Activated naive CD8-positive, alpha-beta T cell treated with anti-CD3 and anti-CD28 coated beads, Interleukin-2, amount 50 U/mL, for 16 hours (primary cell): Measurements from ENCODE around the gene MSI1.
"Not testable (repeated sequence)": the region's sequence is repeated elsewhere in the genome, so short reads cannot be mapped to it uniquely, and the experiment has no call there.

ENCODE experiments used
- DNase-seq: peaks from one replicate; pipeline ENCODE4 v3.0.0-alpha.2; 2020; ENCODE audit warnings: low read depth, low spot score

MSI1 gene

GRCh38 chr12:120356567-120357030 lies 12.4 kb downstream of the MSI1 start:
- DNase-seq: peak; percentile 62

DNA sequence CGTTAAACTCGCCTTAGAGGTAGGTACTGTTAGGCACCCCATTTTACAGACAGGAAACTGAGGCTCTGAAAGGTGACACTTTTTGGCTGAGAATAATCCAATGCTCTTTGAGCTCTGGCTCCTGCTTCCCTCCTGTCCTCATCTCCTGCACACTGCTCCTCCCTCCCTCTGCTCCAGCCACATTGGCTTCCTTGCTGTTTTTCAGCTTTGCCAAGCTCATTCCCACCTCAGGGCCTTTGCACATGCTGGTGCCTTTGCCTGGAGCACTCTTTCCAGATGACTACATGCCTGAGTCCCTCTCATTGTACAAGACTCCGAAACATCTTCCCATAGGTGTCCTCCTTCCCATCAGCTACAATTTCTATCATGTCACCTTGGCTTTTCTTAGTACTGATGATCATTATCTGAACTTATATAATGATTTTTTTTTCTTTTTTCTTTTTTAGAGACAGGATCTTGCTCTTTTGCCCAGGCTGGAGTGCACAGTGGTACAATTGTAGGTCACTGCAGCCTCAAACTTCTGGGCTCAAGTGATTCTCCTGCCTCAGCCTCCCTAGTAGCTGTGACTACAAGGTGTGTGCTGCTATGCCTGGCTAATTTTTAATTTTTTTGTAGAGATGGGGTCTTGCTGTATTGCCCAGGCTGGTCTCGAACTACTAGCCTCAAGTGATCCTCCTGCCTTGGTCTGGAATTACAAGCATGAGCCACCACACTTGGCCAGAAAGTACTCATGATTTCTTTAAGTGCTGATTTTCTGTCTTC lies 15.2 kb downstream of the MSI1 start:
- DNase-seq: no peak

GRCh38 chr12:120353136-120353535 lies 15.8 kb downstream of the MSI1 start:
- no peak for DNase-seq

GRCh38 chr12:120352117-120352516 lies 16.8 kb downstream of the MSI1 start:
- DNase-seq: no peak

DNA sequence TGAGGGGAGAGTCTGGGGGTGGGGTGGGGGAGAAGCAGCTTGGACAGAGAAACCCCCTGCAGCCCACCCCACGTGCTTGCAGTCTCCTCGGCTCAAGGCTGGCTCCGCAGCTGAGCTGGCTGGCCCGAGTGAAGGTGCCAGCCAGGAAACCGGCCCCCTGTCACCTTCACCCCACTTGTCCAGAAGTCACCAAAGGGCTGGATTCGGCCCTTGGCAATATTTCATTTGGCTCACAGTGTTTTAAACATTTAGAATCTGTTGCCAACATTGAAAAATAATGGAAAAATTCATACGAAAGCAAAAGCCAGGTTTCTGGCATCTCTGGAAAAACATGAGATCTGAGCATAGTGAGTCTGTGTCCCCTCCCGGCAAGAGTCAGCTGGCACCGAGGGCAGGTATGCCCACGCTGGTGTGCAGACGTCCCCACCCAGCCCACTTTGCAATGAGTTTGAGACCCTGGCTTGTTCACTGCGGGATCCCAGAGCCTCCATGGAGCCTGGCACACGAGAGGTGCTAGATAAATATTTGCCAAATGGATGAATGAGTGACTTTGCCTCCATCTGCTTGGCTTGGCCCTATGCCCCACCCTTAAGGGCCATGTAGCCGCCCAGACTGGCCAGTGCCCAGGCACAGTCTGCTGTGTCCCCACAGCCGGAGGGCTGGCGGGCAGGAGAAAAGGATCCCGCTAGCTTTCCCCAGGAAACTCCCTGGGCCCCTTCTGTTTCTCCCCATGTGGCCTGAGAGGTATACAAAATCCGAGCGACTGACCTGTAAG lies 18.2 kb downstream of the MSI1 start:
- no peak for DNase-seq

DNA sequence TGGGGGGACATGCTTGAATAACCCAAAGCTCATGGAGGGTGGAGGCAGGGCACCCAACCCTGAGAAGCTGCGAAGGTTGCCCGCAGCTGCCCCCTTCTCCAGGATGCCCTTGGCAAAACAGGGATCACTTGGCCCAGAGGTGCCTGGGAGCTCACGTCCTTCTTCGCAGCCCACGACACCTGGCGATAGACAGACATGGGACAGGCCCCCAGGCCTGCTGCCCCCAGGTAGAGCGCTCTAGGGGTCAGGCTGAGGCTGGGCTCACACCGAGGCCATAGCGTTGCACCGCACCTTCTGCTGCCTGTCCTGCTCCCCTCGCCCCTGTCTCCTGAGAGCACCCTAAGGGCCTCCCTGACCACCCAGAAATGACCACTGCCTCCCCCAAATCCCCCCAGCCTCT lies 21.2 kb downstream of the MSI1 start:
- DNase-seq: no peak

- DNase-seq: no peak
These were observed 22.3 kb downstream of the MSI1 start for GRCh38 chr12:120346681-120347080.

DNA sequence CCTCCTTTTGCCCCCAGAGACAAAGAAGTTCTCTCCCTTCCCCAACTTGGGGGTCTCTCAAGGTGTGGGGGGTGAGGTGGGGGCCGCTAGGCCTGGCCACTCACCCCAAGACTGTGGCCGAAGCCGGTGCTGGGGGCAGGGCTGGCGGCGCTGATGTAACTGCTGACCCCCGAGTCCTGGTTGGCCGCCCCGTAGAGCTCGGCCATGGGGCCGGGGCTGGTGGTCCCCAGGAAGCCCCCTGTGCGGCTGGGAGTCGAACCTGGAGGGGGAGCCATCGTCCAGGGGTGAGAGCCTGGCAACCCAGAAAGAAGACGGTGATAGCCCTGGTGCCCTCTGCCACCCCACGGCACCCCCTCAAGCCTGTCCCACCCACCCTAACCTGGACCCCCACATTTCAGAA lies 22.9 kb downstream of the MSI1 start:
- no peak for DNase-seq

GRCh38 chr12:120343692-120344091 lies 25.3 kb downstream of the MSI1 start:
- no peak for DNase-seq

DNA sequence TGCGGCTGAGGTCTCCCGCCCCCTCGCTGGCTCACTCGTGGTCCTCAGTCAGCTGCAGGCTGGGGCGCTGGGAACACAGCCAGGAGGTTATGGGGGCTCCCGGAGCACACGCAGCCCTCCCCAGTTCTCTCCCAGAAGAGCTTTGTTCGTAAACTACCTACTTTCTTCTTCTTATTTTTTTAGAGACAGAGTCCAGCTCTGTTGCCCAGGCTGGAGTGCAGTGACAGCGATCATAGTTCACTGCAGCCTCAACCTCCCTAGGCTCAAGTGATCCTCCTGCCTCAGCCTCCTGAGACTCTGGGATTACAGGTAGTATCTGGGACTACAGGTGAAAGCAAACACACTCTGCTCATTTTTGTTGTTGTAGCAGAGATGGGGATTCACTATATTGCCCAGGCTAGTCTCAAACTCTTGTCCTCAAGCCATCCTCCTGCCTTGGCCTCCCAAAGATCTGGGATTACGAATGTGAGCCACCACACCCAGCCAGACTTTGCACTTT lies 25.9 kb downstream of the MSI1 start:
- no peak for DNase-seq

GRCh38 chr12:120342175-120343038 lies 26.6 kb downstream of the MSI1 start:
- DNase-seq: no peak

- DNase-seq: no peak
These were observed 29.7 kb downstream of the MSI1 start for GRCh38 chr12:120339256-120339655.

- no peak for DNase-seq
These were observed 31.2 kb downstream of the MSI1 start for GRCh38 chr12:120337730-120338129.

GRCh38 chr12:120336392-120336791 lies 32.6 kb downstream of the MSI1 start:
- DNase-seq: not testable (repeated sequence)

DNA sequence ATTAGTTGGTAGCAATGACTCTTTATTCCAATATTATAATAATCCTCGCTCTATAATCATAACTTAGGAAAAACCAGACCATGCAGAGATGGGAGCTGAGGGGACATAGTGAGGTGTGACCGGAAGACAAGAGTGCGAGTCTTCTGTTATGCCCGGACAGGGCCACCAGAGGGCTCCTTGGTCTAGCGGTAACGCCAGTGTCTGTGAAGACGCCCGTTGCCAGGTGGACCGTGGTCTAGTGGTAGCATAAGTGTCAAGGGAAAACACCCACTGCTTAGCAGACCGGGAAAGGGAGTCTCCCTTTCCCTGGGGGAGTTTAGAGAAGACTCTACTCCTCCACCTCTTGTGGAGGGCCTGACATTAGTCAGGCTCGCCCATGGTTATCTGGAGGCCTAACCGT lies 33.5 kb downstream of the MSI1 start:
- not testable (repeated sequence) for DNase-seq

GRCh38 chr12:120332523-120332922 lies 36.4 kb downstream of the MSI1 start:
- DNase-seq: no peak

DNA sequence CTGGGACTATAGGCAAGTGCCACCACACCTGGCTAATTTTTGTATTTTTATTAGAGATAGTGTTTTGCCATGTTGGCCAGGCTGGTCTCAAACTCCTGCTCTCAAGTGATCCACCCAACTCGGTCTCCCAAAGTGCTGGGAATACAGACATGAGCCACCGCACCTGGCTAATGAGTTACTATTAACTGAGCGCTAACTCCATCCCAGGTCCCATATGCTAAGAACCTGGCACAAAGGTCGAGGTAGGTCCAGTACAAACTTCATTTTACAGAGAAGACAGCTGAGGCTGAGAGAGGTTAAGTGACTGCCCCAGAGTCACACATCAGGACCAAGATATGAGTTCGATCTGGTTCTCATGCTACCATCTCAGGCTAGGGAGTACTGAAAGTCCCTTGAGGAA lies 36.9 kb downstream of the MSI1 start:
- DNase-seq: no peak

DNA sequence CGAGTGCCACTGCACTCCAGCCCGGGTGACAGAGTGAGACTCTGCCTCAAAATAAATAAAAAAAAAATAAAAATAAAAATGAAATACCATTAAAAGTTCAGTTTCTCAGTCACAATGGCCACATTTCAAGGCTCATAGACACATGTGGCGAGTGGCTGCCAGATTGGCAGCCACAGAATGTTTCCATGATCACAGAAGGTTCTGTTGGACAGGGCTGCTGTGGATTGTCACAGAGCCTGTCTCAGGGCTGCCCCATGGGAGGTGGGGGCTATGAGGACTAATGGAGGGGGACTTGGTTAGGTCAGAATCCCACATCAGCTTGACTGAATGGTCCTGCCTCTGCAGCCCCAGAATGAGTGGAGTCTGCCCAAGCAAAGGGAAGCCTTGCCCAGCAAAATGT lies 37.6 kb downstream of the MSI1 start:
- DNase-seq: no peak

DNA sequence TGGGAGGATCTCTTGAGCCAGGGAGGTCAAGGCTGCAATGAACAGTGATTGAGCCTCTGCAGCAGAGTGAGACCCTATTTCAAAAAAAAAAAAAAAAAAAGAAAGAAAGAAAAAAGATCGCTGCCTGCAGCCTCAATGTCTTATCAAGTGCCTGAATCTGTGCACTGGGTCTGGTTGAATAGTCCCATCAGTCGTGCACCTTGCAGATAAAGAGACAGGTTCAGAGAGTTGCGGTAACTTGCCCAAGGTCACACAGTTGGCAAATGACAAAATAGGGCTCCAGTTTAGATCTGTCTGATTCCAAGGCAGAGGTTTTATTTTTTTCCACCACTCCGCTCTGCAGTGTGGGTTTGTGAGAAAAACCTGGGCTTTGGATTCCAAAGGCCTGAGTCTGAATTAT lies 40.7 kb downstream of the MSI1 start:
- no peak for DNase-seq

- no peak for DNase-seq
These were observed 41.4 kb downstream of the MSI1 start, which contains the start of gene PLA2G1B for GRCh38 chr12:120327593-120327992. PLA2G1B (minus strand) TSS chr12:120327779; CDS start chr12:120327753, 26 bp downstream.

DNA sequence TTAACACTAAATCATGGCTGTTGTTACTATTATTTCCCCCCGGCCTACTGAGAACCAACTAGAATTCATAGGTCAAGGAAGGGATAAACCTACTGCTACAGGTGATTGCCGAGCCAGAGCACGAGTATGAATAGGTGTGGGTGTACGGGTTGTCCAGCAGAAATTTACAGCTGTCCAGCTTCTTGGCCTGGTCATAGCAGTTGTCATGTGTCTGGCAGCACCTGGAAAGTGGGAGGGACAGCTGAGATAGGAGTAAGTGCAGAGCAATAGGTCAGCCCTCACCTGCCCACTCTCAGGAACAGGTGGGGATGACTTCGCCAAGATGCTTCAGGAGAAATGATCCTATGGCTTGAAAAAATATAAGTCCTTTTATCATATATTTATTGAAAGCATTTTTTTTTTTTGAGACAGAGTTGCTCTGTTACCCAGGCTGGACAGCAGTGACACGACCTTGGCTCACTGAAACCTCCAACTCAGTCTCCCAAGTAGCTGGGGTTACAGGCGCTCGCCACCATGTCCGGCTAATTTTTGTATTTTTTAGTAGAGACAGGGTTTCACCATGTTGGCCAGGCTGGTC lies 44.0 kb downstream of the MSI1 start:
- DNase-seq: no peak
